K562 (cell line): ENCODE measurements around the gene APOL2. TPM values are rescaled to one million over a fixed set of nuclear protein-coding genes. Genes with fewer than 3 reads are reported as not detected.

Experiments
- ADNP ChIP-seq: fragments of 200-800 bp; sonication (Bioruptor generic); IDR thresholded peaks from 2 replicates; pipeline ENCODE4 v1.6.1; 2016; ENCODE audit warnings: missing genetic modification characterization, missing compliant biosample characterization
- ATF6 ChIP-seq: sonication (generic); formaldehyde crosslinking; IDR thresholded peaks from 2 replicates; pipeline ENCODE4 v1.4.0; 2020; ENCODE audit warnings: mild to moderate bottlenecking, missing genetic modification reagents
- GATA2 ChIP-seq: sonication (generic); formaldehyde crosslinking; IDR thresholded peaks from 2 replicates; pipeline ENCODE4 v1.4.0; 2020; ENCODE audit warnings: mild to moderate bottlenecking, missing genetic modification reagents
- HINFP ChIP-seq: fragments of 450-650 bp; conservative IDR thresholded peaks from 2 replicates; pipeline ENCODE4 v1.6.1; 2016; ENCODE audit warnings: missing genetic modification characterization, low read depth, mild to moderate bottlenecking, control low read depth, missing compliant biosample characterization
- ILK ChIP-seq: fragments of 450-650 bp; IDR thresholded peaks from 2 replicates; pipeline ENCODE4 v1.6.1; 2016; ENCODE audit warnings: missing genetic modification characterization, low read depth, mild to moderate bottlenecking, missing compliant biosample characterization, moderate library complexity, borderline replicate concordance
- MAX ChIP-seq: sonication (generic); formaldehyde crosslinking; IDR thresholded peaks from 2 replicates; pipeline ENCODE4 v1.9.0; 2022; ENCODE audit warnings: mild to moderate bottlenecking, missing genetic modification reagents
- MLLT1 ChIP-seq, 2 experiments: fragments of 450-650 bp; IDR thresholded peaks; 2 replicates each; pipeline ENCODE4 v1.6.1; 2016
- NCOR1 ChIP-seq: fragments of 450-650 bp; IDR thresholded peaks from 2 replicates; pipeline ENCODE4 v1.6.1; 2016; ENCODE audit warnings: mild to moderate bottlenecking, moderate library complexity
- PCBP2 ChIP-seq: fragments of 200-400 bp; formaldehyde crosslinking; IDR thresholded peaks from 2 replicates; pipeline ENCODE4 v1.6.1; 2018; ENCODE audit warnings: low read length, low read depth, mild to moderate bottlenecking, moderate library complexity; ENCODE audit not compliant: poor library complexity, severe bottlenecking
- PML ChIP-seq: IDR thresholded peaks from 2 replicates; pipeline ENCODE4 v1.6.1; 2012; ENCODE audit warnings: low read length, inconsistent platforms
- PRPF4 ChIP-seq: fragments of 200-400 bp; formaldehyde crosslinking; IDR thresholded peaks from one replicate; pipeline ENCODE4 v1.6.1; 2017; ENCODE audit warnings: low read length, low read depth, mild to moderate bottlenecking; ENCODE audit not compliant: insufficient read depth, poor library complexity, severe bottlenecking
- RNF2 ChIP-seq: sonication (generic); IDR thresholded peaks from 2 replicates; pipeline ENCODE4 v1.6.1; 2016
- ZNF318 ChIP-seq, 2 experiments: fragments of 450-650 bp; IDR thresholded peaks; 2 replicates each; pipeline ENCODE4 v1.6.1; 2016; ENCODE audit warnings: mild to moderate bottlenecking in 2 of 2, borderline replicate concordance in 1 of 2, low read depth in 1 of 2, moderate library complexity in 1 of 2
- polyA plus RNA-seq, 8 experiments: library from polyadenylated mRNA; depleted of rRNA in 4 of 8; stranded (reverse) in 5 of 8; unstranded in 3 of 8; fragments of >200 nt; fragmentation: Nextera tagmentation in 2 of 8; fragmentation: Illumina TruSeq in 1 of 8; extraction: Ambion mirVana in 2 of 8; extraction: Trizol in 1 of 8; gene quantifications; 2 replicates each; pipeline versions ENCODE4 v1.2.1 to v1.2.3, GENCODE V29; 2011 to 2014; ENCODE audit warnings: inconsistent platforms in 1 of 8, missing spikeins in 1 of 8
- total RNA-seq, 7 experiments: library from RNA; depleted of rRNA in 6 of 7; stranded (reverse); fragments of >200 nt in 6 of 7; fragmentation: Illumina TruSeq in 2 of 7; extraction: Trizol in 2 of 7; gene quantifications; 2 replicates each; pipeline versions ENCODE4 v1.2.1 to v1.2.3, GENCODE V29; 2011 to 2021; ENCODE audit warnings: low replicate concordance in 1 of 7

The APOL2 gene
- total and polyA plus RNA-seq, 9 of the 15 experiments (the other 6 are each of a cell fraction or from before 2014, with no cell fraction given): 2.7 to 10.6 (median 8.9) TPM

- TF ChIP-seq GATA2 (CRISPR knock-in tag): no peak
- no peak for TF ChIP-seq PRPF4
- no peak for TF ChIP-seq ATF6 (CRISPR knock-in tag)
- TF ChIP-seq PCBP2: no peak
- no peak for TF ChIP-seq PML
- TF ChIP-seq MLLT1 (IDR thresholded peaks at IDR 0.05): no peak
- TF ChIP-seq NCOR1: no peak
- no peak for TF ChIP-seq MAX (CRISPR knock-in tag)
- TF ChIP-seq ADNP (tag): no peak
- TF ChIP-seq ILK: no peak
- peak in 1 of 2 experiments; percentile 87; a peak in 2 of 4 replicates for TF ChIP-seq ZNF318 (IDR thresholded peaks at IDR 0.05; ENCODE audit: borderline replicate concordance in 1 of 2, low read depth in 1 of 2)
- no peak for TF ChIP-seq HINFP (tag)
- no peak for TF ChIP-seq RNF2
Measured at GRCh38 chr22:36252754-36253522, 13.6 kb upstream of the APOL2 start, which contains the start of gene APOL1 (continued).
